Right atrium auricular region (tissue), 2 donors: Measurements from ENCODE around the gene INTS11. TPM values are rescaled to one million over a fixed set of nuclear protein-coding genes. Genes with fewer than 3 reads are reported as not detected.

Experiments used
- DNase-seq: peaks from one replicate; pipeline ENCODE4 v3.0.0-alpha.2; 2019; ENCODE audit warnings: low spot score
- H3K27ac ChIP-seq, 2 donors: fragments of 200-600 bp; sonication (generic); 1 replicate in 1 of 2; 2 replicates in 1 of 2; pipeline ENCODE4 v1.5.1; 2016 to 2019
- H3K27me3 ChIP-seq, 2 donors: fragments of 200-600 bp; sonication (generic); one replicate each; pipeline versions ENCODE4 v1.5.1 to v1.6.0; 2017 to 2019
- H3K36me3 ChIP-seq: fragments of 200-600 bp; sonication (generic); one replicate; pipeline ENCODE4 v1.5.1; 2016
- H3K4me1 ChIP-seq, 2 donors: fragments of 200-600 bp; sonication (generic); one replicate each; pipeline versions ENCODE4 v1.5.1 to v1.6.0; 2017 to 2019
- H3K4me3 ChIP-seq, 2 donors: fragments of 200-600 bp; sonication (generic); 1 replicate in 1 of 2; 2 replicates in 1 of 2; pipeline ENCODE4 v1.5.1; 2017 to 2019; ENCODE audit warnings: mild to moderate bottlenecking in 1 of 2, moderate library complexity in 1 of 2
- H3K9me3 ChIP-seq, 2 donors: fragments of 200-600 bp; sonication (generic); one replicate each; pipeline ENCODE4 v1.5.1; 2019
- CTCF ChIP-seq, 2 donors: fragments of 200-600 bp; sonication (generic); IDR thresholded peaks; one replicate each; pipeline ENCODE4 v1.5.1; 2019; ENCODE audit warnings: antibody characterized with exemption in 2 of 2
- total RNA-seq, 2 donors: library from RNA; depleted of rRNA; stranded (reverse); fragments of >200 nt; gene quantifications; one replicate each; pipeline ENCODE4 v1.1.0, GENCODE V29; 2016

The INTS11 gene
- total RNA-seq, 2 donors from 2014 or later, result 59.6 to 65.2 TPM

GRCh38 chr1:1327291-1327690 is 2.8 kb upstream of the INTS11 start:
- Histone ChIP-seq H3K9me3 (no peaks in the 10 kb centered on the region), H3K4me3 (no peak overlapping the region), H3K36me3 (peaks cover 23% of the 10 kb centered on the region), H3K4me1 (peaks cover 0 to 56% of the 10 kb centered on the region in 2 donors), H3K27me3 (no peaks in the 10 kb centered on the region), H3K27ac (no peak overlapping the region)
- no peak for TF ChIP-seq CTCF (IDR thresholded peaks at IDR 0.05)
- no peak for DNase-seq

- H3K4me3 ChIP-seq, result peak overlapping the region in 1 of 2 donors; percentile 91
- peaks cover 23% of the 10 kb centered on the region for H3K36me3 ChIP-seq
- H3K27ac ChIP-seq, result peak overlapping the region; percentile 76 to 91
- H3K9me3 ChIP-seq, result no peaks in the 10 kb centered on the region
- TF ChIP-seq CTCF (IDR thresholded peaks at IDR 0.05), result no peak
- H3K4me1 ChIP-seq, result peaks cover 0 to 64% of the 10 kb centered on the region in 2 donors
- no peak for DNase-seq
- H3K27me3 ChIP-seq, result no peaks in the 10 kb centered on the region
Observed at GRCh38 chr1:1326075-1326605, 1.7 kb upstream of the INTS11 start.

GRCh38 chr1:1325288-1326074 is 1.0 kb upstream of the INTS11 start:
- no peak for TF ChIP-seq CTCF (IDR thresholded peaks at IDR 0.05)
- Histone ChIP-seq H3K9me3 (no peaks in the 10 kb centered on the region), H3K27ac (peak overlapping the region; percentile 76 to 91), H3K4me1 (peaks cover 0 to 64% of the 10 kb centered on the region in 2 donors), H3K27me3 (no peaks in the 10 kb centered on the region), H3K36me3 (peaks cover 24% of the 10 kb centered on the region), H3K4me3 (peak overlapping the region; percentile 91 to 96)
- no peak for DNase-seq

- DNase-seq, result no peak
- peaks cover 38% of the 10 kb centered on the region for H3K36me3 ChIP-seq
- H3K27ac ChIP-seq, result peak overlapping the region; percentile 76 to 91
- peak overlapping the region; percentile 91 to 96 for H3K4me3 ChIP-seq
- H3K4me1 ChIP-seq, result peaks cover 0 to 57% of the 10 kb centered on the region in 2 donors
- TF ChIP-seq CTCF (IDR thresholded peaks at IDR 0.05), result no peak
- H3K27me3 ChIP-seq, result no peaks in the 10 kb centered on the region
- no peaks in the 10 kb centered on the region for H3K9me3 ChIP-seq
Observed at GRCh38 chr1:1324084-1324523, 356 bp downstream of the INTS11 start.

- H3K36me3 ChIP-seq, result peaks cover 36% of the 10 kb centered on the region
Observed at GRCh38 chr1:1322952-1323351, 1.5 kb downstream of the INTS11 start.

More at GRCh38 chr1:1322952-1323351, 1.5 kb downstream of the INTS11 start:
- Histone ChIP-seq H3K4me1 (peaks cover 0 to 60% of the 10 kb centered on the region in 2 donors), H3K4me3 (no peak overlapping the region), H3K9me3 (no peaks in the 10 kb centered on the region), H3K27me3 (no peaks in the 10 kb centered on the region), H3K27ac (no peak overlapping the region)
- no peak for DNase-seq
- no peak for TF ChIP-seq CTCF (IDR thresholded peaks at IDR 0.05)
